Activated T-cell treated with anti-CD3 and anti-CD28 coated beads for 1 hour (primary cell): Measurements from ENCODE around the gene ZFYVE9.
"Not testable (repeated sequence)": the region's sequence is repeated elsewhere in the genome, so short reads cannot be mapped to it uniquely, and the experiment has no call there.

ENCODE experiments used
- DNase-seq: peaks from one replicate; pipeline ENCODE4 v3.0.0-alpha.2; 2020; ENCODE audit warnings: low read depth

The ZFYVE9 gene

DNA sequence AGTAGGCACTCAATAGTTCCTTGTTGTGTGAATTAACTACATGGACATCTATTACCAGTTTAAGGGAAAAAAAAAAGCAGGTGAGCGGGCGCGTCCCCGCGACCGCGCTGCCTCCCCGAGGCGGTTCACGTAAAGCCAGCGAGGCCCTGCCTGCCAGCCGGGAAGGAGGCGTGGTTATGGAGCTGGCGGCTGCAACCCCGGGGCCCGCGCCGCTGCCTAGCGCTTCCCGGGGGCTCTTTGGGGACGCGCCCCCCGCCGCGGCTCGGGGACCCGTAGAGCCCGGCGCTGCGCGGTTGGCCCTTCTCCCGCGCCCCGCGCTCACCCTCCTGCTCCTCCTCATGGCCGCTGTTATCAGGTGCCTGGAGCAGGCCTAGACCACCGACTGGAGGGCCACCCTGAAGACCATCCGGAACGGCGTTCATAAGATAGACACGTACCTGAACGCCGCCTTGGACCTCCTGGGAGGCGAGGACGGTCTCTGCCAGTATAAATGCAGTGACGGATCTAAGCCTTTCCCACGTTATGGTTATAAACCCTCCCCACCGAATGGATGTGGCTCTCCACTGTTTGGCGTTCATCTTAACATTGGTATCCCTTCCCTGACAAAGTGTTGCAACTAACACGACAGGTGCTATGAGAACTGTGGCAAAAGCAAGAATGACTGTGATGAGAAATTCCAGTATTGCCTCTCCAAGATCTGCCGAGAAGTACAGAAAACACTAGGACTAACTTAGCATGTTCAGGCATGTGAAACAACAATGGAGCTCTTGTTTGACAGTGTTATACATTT, 226.7 kb downstream of the ZFYVE9 start:
- peak; percentile 43 for DNase-seq

DNA sequence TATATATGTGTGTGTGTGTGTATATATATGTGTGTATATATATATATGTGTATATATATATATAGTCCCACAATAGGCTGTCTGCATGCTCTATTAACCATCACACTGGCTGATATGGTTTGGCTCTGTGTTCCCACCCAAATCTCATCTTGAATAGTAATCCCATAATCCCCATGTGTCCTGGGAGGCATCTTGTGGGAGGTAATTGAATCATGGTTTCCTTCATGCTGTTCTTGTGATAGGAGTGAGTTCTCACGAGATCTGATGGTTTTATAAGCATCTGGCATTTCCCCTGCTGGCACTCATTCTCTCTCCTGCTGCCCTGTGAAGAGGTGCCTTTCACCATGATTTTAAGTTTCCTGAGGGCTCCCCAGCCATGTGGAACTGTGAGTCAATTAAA, 228.0 kb downstream of the ZFYVE9 start:
- DNase-seq = not testable (repeated sequence)

DNA sequence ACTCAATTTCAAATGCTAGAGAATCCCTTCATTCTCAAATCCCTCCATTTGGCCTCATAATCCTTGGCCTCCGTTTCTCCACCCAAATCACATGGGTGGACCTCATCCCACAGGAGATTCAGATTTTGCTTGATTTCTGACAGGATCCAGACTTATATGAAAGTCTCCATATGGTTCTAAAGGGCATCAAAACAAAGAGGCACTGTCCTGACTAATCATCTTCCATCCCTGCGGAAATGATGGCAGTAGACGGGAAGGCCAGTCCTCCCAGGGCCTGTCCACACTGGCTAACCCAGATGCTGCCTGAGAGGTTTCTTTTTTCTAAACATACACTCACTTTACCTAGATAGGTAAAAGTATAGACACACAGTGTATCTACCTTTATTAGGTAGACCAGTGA, 243.5 kb downstream of the ZFYVE9 start:
- DNase-seq = no peak

DNA sequence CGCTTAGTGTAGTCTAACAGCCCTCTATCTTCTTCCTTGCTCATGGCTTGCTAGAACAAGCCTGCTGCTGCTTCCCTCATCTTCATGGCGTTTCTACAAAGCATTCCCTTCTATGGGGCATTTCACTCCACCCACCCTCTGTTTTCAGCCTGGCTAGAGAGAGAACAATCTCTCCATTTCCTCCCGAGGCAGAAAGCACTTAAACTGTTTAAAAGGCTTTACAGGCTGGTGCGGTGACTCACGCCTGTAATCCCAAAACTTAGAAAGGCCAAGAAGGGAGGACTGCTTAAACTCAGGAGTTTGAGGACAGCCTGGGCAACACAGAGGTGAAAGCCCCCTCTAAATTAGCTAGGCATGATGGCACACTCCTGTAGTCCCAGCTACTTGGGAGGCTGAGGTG, 244.6 kb downstream of the ZFYVE9 start:
- DNase-seq = no peak

DNA sequence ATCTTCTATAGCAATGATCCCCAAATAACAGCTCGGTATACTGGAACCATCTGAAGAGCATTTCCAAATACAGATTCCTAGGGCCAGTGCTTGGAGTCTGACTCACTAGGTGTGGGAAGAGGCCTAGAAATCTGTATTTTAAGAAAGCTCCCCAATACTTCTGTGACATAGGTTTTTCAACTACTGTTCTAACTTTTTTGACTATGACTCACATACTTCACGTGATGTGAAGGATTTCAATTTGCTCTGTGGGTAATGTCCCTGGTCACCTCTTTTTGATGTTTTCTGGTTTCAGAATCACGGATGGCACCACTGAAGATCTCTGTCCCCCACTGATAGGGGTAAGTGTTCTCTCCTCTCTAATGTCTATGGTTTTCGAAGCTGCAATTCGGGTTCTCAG, 251.3 kb downstream of the ZFYVE9 start:
- no peak for DNase-seq
